DND-41 (cell line): ENCODE measurements around the gene BRI3BP.

Source experiments
- EZH2 ChIP-seq: IDR thresholded peaks from 3 replicates; pipeline ENCODE4 v1.6.1; 2012; ENCODE audit warnings: borderline replicate concordance, low read depth, mild to moderate bottlenecking, moderate library complexity, low read length, inconsistent platforms; ENCODE audit not compliant: severe bottlenecking
- TF ChIP-seq, protein P1 (sequence below): IDR thresholded peaks from 2 replicates; pipeline ENCODE4 v1.5.1; 2012; ENCODE audit warnings: borderline replicate concordance, low read length, moderate library complexity, mild to moderate bottlenecking; ENCODE audit not compliant: poor library complexity, severe bottlenecking; ENCODE audit errors: extremely low read depth

DNA sequence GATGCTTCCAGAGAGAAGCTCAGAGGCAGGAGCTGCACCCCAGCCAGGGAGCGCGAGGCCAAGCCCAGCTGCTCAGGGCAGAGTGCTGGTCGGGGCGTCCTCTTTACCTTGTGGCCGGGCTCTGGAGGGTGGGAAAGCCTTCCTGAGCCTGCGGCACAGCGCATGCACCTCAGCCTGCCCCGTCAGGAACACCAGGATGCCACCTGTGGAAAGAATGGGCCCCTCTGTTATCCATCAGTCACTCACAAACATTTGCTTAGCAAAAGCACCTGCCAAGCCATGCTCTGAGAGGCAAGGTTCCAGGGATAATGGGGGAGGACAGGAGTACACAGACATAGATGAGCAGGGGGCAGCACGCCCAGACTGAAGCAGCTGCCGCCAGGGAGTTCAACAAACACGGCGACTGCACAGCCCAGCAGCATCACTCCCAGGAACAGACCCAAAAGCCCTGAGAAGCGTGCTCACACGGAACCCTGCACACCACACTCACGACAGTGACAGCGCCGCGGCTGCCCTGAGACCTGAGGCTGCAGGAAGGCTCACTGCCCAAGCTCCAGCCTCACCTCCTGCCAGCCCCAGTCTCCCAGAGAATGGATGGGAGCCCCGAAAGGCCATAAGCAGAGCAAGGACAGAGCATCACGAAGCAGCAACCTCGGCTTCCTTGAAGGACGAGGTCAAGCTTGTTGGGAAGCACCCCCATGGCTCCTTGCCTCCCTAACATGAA is 26.3 kb upstream of the BRI3BP start:
- TF ChIP-seq, protein P1, sequence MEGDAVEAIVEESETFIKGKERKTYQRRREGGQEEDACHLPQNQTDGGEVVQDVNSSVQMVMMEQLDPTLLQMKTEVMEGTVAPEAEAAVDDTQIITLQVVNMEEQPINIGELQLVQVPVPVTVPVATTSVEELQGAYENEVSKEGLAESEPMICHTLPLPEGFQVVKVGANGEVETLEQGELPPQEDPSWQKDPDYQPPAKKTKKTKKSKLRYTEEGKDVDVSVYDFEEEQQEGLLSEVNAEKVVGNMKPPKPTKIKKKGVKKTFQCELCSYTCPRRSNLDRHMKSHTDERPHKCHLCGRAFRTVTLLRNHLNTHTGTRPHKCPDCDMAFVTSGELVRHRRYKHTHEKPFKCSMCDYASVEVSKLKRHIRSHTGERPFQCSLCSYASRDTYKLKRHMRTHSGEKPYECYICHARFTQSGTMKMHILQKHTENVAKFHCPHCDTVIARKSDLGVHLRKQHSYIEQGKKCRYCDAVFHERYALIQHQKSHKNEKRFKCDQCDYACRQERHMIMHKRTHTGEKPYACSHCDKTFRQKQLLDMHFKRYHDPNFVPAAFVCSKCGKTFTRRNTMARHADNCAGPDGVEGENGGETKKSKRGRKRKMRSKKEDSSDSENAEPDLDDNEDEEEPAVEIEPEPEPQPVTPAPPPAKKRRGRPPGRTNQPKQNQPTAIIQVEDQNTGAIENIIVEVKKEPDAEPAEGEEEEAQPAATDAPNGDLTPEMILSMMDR = no peak
- no peak for TF ChIP-seq EZH2
